A549 (cell line): ENCODE data around the gene GGN. TPM values are rescaled to one million over a fixed set of nuclear protein-coding genes. Genes with fewer than 3 reads are reported as not detected.

Source experiments
- ATAC-seq, 2 experiments: fragments of 200-7000 bp in 1 of 2; fragments of >200 bp in 1 of 2; cut with Nextera tagmentation in 1 of 2; cut with Tn5 transposase in 1 of 2; 3 replicates each; pipeline versions ENCODE4 v1.8.0 to v1.9.1; 2018 to 2020; ENCODE audit warnings: mild to moderate bottlenecking in 1 of 2, moderate library complexity in 1 of 2
- CTCF ChIA-PET: fragments of 300-600 bp; sonication (Branson Sonifier 250); formaldehyde crosslinking; extraction: SDS; loops from one replicate; lab custom pipeline; 2021; ENCODE audit warnings: antibody characterized with exemption, inconsistent platforms; lab: Yijun Ruan, JAX
- POLR2A ChIA-PET: fragments of 350-600 bp; formaldehyde crosslinking; extraction: SDS; loops from one replicate; lab custom pipeline; 2021; ENCODE audit warnings: antibody characterized with exemption, inconsistent platforms; lab: Yijun Ruan, JAX
- DNase-seq, 2 experiments: peaks; one replicate each; pipeline versions ENCODE4 v3.0.0 to v3.0.0-alpha.2; 2011 to 2016; ENCODE audit warnings: low read depth in 1 of 2, low spot score in 1 of 2
- FAIRE-seq: peaks from 2 replicates; lab custom pipeline; 2011; peaks lifted over from hg19 to GRCh38; lab: Jason Lieb, UNC
- H3K27ac ChIP-seq, 2 experiments: fragments of >200 bp; sonication (Bioruptor Twin); formaldehyde crosslinking; 3 replicates each; pipeline ENCODE4 v1.5.1; 2016 to 2017
- H3K4me1 ChIP-seq: fragments of >200 bp; sonication (Bioruptor Twin); formaldehyde crosslinking; 3 replicates; pipeline ENCODE4 v1.6.1; 2016
- H3K4me2 ChIP-seq: fragments of >200 bp; sonication (Bioruptor Twin); formaldehyde crosslinking; 3 replicates; pipeline ENCODE4 v1.6.1; 2016
- H3K4me3 ChIP-seq: fragments of >200 bp; sonication (Bioruptor Twin); formaldehyde crosslinking; 3 replicates; pipeline ENCODE4 v1.5.1; 2016
- H3K9me3 ChIP-seq: fragments of >200 bp; sonication (Bioruptor Twin); formaldehyde crosslinking; 3 replicates; pipeline ENCODE4 v1.6.1; 2016
- ATOH8 ChIP-seq: fragments of 250-450 bp; sonication (Bioruptor Pico); IDR thresholded peaks from 2 replicates; pipeline ENCODE4 v1.5.0; 2020; ENCODE audit warnings: low read depth, mild to moderate bottlenecking, moderate library complexity
- BCL3 ChIP-seq: fragments of >200 bp; sonication (Bioruptor Twin); formaldehyde crosslinking; IDR thresholded peaks from 3 replicates; pipeline ENCODE4 v1.6.1; 2016
- CHD4 ChIP-seq: fragments of 200-600 bp; sonication (generic); IDR thresholded peaks from 2 replicates; pipeline ENCODE4 v1.6.1; 2016; ENCODE audit warnings: antibody characterized with exemption, mild to moderate bottlenecking, borderline replicate concordance
- E2F6 ChIP-seq: IDR thresholded peaks from 2 replicates; pipeline ENCODE4 v1.6.1; 2012; ENCODE audit warnings: low read depth, borderline replicate concordance
- FOSL2 ChIP-seq, 2 experiments: fragments of 450-650 bp in 1 of 2; fragments of >200 bp in 1 of 2; sonication (Bioruptor Twin) in 1 of 2; formaldehyde crosslinking; IDR thresholded peaks; 2 replicates each; pipeline versions ENCODE4 v1.5.0 to v1.6.1; 2016 to 2020; ENCODE audit warnings: mild to moderate bottlenecking in 1 of 2, moderate library complexity in 1 of 2
- HEYL ChIP-seq: fragments of 250-450 bp; sonication (Bioruptor Pico); IDR thresholded peaks from 2 replicates; pipeline ENCODE4 v1.8.0; 2021; ENCODE audit warnings: mild to moderate bottlenecking, moderate library complexity
- HMGXB4 ChIP-seq: fragments of 250-450 bp; sonication (Bioruptor Pico); IDR thresholded peaks from 2 replicates; pipeline ENCODE4 v1.5.0; 2021; ENCODE audit warnings: mild to moderate bottlenecking, moderate library complexity, borderline replicate concordance
- JUN ChIP-seq, 2 experiments: fragments of >200 bp; sonication (Bioruptor Twin); formaldehyde crosslinking; IDR thresholded peaks; 2 replicates in 1 of 2; 3 replicates in 1 of 2; pipeline ENCODE4 v1.6.1; 2016 to 2017
- MYC ChIP-seq: IDR thresholded peaks from 2 replicates; pipeline ENCODE4 v1.6.1; 2012; ENCODE audit warnings: mild to moderate bottlenecking, inconsistent platforms, low read length, improper control_type of control experiment, borderline replicate concordance
- NFE2L2 ChIP-seq: fragments of 150-350 bp; conservative IDR thresholded peaks from 2 replicates; pipeline ENCODE4 v1.6.1; 2014; ENCODE audit warnings: low read length
- PBX3 ChIP-seq: IDR thresholded peaks from 2 replicates; pipeline ENCODE4 v1.6.1; 2012
- POLR2A ChIP-seq: IDR thresholded peaks from 2 replicates; pipeline ENCODE4 v1.6.1; 2012; ENCODE audit warnings: mild to moderate bottlenecking, low read length
- RARB ChIP-seq: fragments of 250-450 bp; sonication (Bioruptor Pico); IDR thresholded peaks from 2 replicates; pipeline ENCODE4 v1.8.0; 2021; ENCODE audit warnings: mild to moderate bottlenecking, moderate library complexity
- RFX5 ChIP-seq: fragments of 450-650 bp; IDR thresholded peaks from 2 replicates; pipeline ENCODE4 v1.7.1; 2014; ENCODE audit warnings: antibody characterized with exemption, mild to moderate bottlenecking, moderate library complexity
- RNF2 ChIP-seq: fragments of 200-600 bp; sonication (generic); IDR thresholded peaks from 2 replicates; pipeline ENCODE4 v1.6.1; 2016; ENCODE audit warnings: low read depth, mild to moderate bottlenecking, antibody characterized with exemption, moderate library complexity, borderline replicate concordance
- TFCP2L1 ChIP-seq: fragments of 250-450 bp; sonication (Bioruptor Pico); IDR thresholded peaks from 2 replicates; pipeline ENCODE4 v1.5.0; 2021; ENCODE audit warnings: mild to moderate bottlenecking
- TP53 ChIP-seq: fragments of 250-450 bp; sonication (Bioruptor Pico); IDR thresholded peaks from 2 replicates; pipeline ENCODE4 v1.5.0; 2021; ENCODE audit warnings: mild to moderate bottlenecking, moderate library complexity
- USF2 ChIP-seq: fragments of 450-650 bp; IDR thresholded peaks from 2 replicates; pipeline ENCODE4 v1.6.1; 2014; ENCODE audit warnings: antibody characterized with exemption
- ZFP36 ChIP-seq: fragments of 450-650 bp; IDR thresholded peaks from 2 replicates; pipeline ENCODE4 v1.6.1; 2014; ENCODE audit warnings: borderline replicate concordance; ENCODE audit not compliant: partially characterized antibody
- WGBS: methylation state at CpG from one replicate; pipeline ENCODE4 v1.1.6; 2017; ENCODE audit errors: missing lambda C conversion rate; 5-methylcytosine and 5-hydroxymethylcytosine counted together
- polyA plus RNA-seq, 4 experiments: library from polyadenylated mRNA; depleted of rRNA in 3 of 4; stranded (reverse); fragments of >200 nt; fragmentation: RNase III in 1 of 4; extraction: RNeasy Plus Mini Kit Qiagen cat#74134 plus additional on column Dnase treatment in 1 of 4; gene quantifications; 2 replicates in 3 of 4; 3 replicates in 1 of 4; pipeline ENCODE4 v1.2.3, GENCODE V29; 2011 to 2017

The GGN gene
- polyA plus RNA-seq, 2 of the 4 experiments (the other 2 are of a cell fraction) = 0.46 TPM; not detected in 1

- DNase-seq (no peak), FAIRE-seq (no peak), ATAC-seq (no peak)
- Histone ChIP-seq H3K27ac (no peak overlapping the region), H3K4me2 (no peak overlapping the region), H3K9me3 (no peaks in the 10 kb centered on the region), H3K4me3 (no peak overlapping the region), H3K4me1 (peaks cover 9% of the 10 kb centered on the region; the same call in 2 of the 3 replicates)
- CTCF ChIA-PET = interaction anchor here (1.3 to 11.1 kb wide), 2 partner anchors 18 to 519 kb away, joined by 3 to 116 read pairs; partner anchors contain the start of gene FAM98C
- 76% methylated on average over 14 of the region's 14 CpGs for WGBS
- TF ChIP-seq ATOH8 (CRISPR knock-in tag) (no peak), PBX3 (no peak), TP53 (CRISPR knock-in tag) (no peak), FOSL2 (IDR thresholded peaks at IDR 0.05) (no peak), FOSL2 (CRISPR knock-in tag; IDR thresholded peaks at IDR 0.05) (no peak), TFCP2L1 (CRISPR knock-in tag) (no peak), MYC (no peak), CHD4 (no peak), NFE2L2 (no peak), POLR2A (no peak), BCL3 (no peak), HMGXB4 (CRISPR knock-in tag) (no peak), ZFP36 (no peak), USF2 (no peak), RARB (CRISPR knock-in tag) (no peak)
- POLR2A ChIA-PET = no interaction called here
Observed at GRCh38 chr19:38421856-38422255, 34.0 kb upstream of the GGN start.

GRCh38 chr19:38420935-38421334 is 33.1 kb upstream of the GGN start:
- FAIRE-seq (no peak), ATAC-seq (no peak), DNase-seq (no peak)
- ChIA-PET POLR2A (no interaction called here), CTCF (interaction anchor here (0.8 to 11.1 kb wide), 7 partner anchors 9 to 518 kb away, joined by 3 to 116 read pairs (median 3); partner anchors contain the start of gene FAM98C)
- TF ChIP-seq JUN (IDR thresholded peaks at IDR 0.05) (no peak), RNF2 (no peak), E2F6 (no peak), RFX5 (no peak), HEYL (CRISPR knock-in tag) (no peak)
- Histone ChIP-seq H3K4me3 (no peak overlapping the region), H3K4me2 (no peak overlapping the region), H3K27ac (no peak overlapping the region), H3K4me1 (peaks cover 9% of the 10 kb centered on the region; the same call in 2 of the 3 replicates), H3K9me3 (no peaks in the 10 kb centered on the region)
- 72% methylated on average over 9 of the region's 9 CpGs for WGBS
